Colon (tissue), 2 donors: ENCODE data around the gene FAM187B.

ENCODE experiments used
- FAIRE-seq: peaks from 2 replicates; lab custom pipeline; 2012; peaks lifted over from hg19 to GRCh38; lab: Jason Lieb, UNC
- donor health status: control.
- donor health status: control.

The FAM187B gene

GRCh38 chr19:35178701-35179100 is 49.8 kb downstream of the FAM187B start:
- FAIRE-seq = no peak

- FAIRE-seq = no peak
These were observed 50.9 kb downstream of the FAM187B start for GRCh38 chr19:35177377-35178274.

GRCh38 chr19:35176181-35176570 is 52.4 kb downstream of the FAM187B start:
- no peak for FAIRE-seq
